OCI-LY7 (cell line): ENCODE results near the gene C1orf50.

Source experiments
- CTCF ChIP-seq: fragments of 200-600 bp; sonication (generic); conservative IDR thresholded peaks from 2 replicates; pipeline ENCODE4 v1.5.1; 2014; ENCODE audit warnings: mild to moderate bottlenecking, antibody characterized with exemption, low read length, moderate library complexity, mixed read lengths
- EZH2phosphoT487 ChIP-seq: fragments of 200-600 bp; sonication (generic); IDR thresholded peaks from 2 replicates; pipeline ENCODE4 v1.6.1; 2018; ENCODE audit warnings: low read depth, borderline replicate concordance, mild to moderate bottlenecking, mixed run types, antibody characterized with exemption, low read length, moderate library complexity, mixed read lengths

- TF ChIP-seq CTCF (no peak), EZH2phosphoT487 (no peak)
Measured at GRCh38 chr1:42731585-42731984, 35.5 kb upstream of the C1orf50 start.
